Heart left ventricle (tissue), 16 donors: ENCODE data around the gene G6PC1. TPM values are rescaled to one million over a fixed set of nuclear protein-coding genes. Genes with fewer than 3 reads are reported as not detected.
"Not testable (repeated sequence)": the region's sequence is repeated elsewhere in the genome, so short reads cannot be mapped to it uniquely, and the experiment has no call there.

Experiments
- ATAC-seq, 4 donors: fragments of 200-7000 bp; cut with Tn5 transposase; one replicate each; pipeline ENCODE4 v1.9.1; 2020 to 2022; ENCODE audit warnings: moderate library complexity in 4 of 4, mild to moderate bottlenecking in 3 of 4, moderate number of reproducible peaks in 1 of 4
- DNase-seq, 5 donors: peaks; one replicate each; pipeline ENCODE4 v3.0.0-alpha.2; 2020
- H3K27ac ChIP-seq, 12 donors: fragments of 200-600 bp; sonication (generic) in 4 of 12; one replicate each; pipeline versions ENCODE4 v1.5.0 to v1.8.0; 2016 to 2022; ENCODE audit warnings: mild to moderate bottlenecking in 2 of 12
- H3K27me3 ChIP-seq, 9 donors: fragments of 200-600 bp; sonication (generic) in 2 of 9; one replicate each; pipeline versions ENCODE4 v1.5.1 to v1.8.0; 2016 to 2022; ENCODE audit warnings: mild to moderate bottlenecking in 3 of 9
- H3K36me3 ChIP-seq, 9 donors: fragments of 200-600 bp; sonication (generic) in 2 of 9; one replicate each; pipeline versions ENCODE4 v1.5.0 to v1.8.0; 2018 to 2022; ENCODE audit warnings: mild to moderate bottlenecking in 2 of 9
- H3K4me1 ChIP-seq, 12 donors: fragments of 200-600 bp; sonication (generic) in 4 of 12; one replicate each; pipeline versions ENCODE4 v1.5.0 to v1.8.0; 2016 to 2022; ENCODE audit warnings: mild to moderate bottlenecking in 3 of 12
- H3K4me3 ChIP-seq, 12 donors: fragments of 200-600 bp; sonication (generic) in 4 of 12; one replicate each; pipeline versions ENCODE4 v1.5.0 to v1.8.0; 2017 to 2022; ENCODE audit warnings: mild to moderate bottlenecking in 9 of 12, moderate library complexity in 4 of 12
- H3K9me3 ChIP-seq, 12 donors: fragments of 200-600 bp; sonication (generic) in 4 of 12; one replicate each; pipeline versions ENCODE4 v1.5.0 to v1.8.0; 2016 to 2022; ENCODE audit warnings: mild to moderate bottlenecking in 1 of 12
- CTCF ChIP-seq, 12 donors: fragments of 200-600 bp; sonication (generic) in 4 of 12; IDR thresholded peaks; one replicate each; pipeline versions ENCODE4 v1.5.0 to v1.8.0; 2018 to 2022; ENCODE audit warnings: antibody characterized with exemption in 12 of 12, mild to moderate bottlenecking in 5 of 12
- POLR2A ChIP-seq, 2 donors: fragments of 450-650 bp; IDR thresholded peaks; one replicate each; pipeline ENCODE4 v1.6.1; 2017; ENCODE audit warnings: antibody characterized with exemption in 2 of 2, mild to moderate bottlenecking in 2 of 2, moderate library complexity in 2 of 2
- WGBS, 4 donors: extraction: QIAGEN DNeasy Blood & Tissue Kit in 2 of 4; methylation state at CpG; one replicate each; pipeline versions ENCODE4 v1.1.5 to v1.1.7; 2013 to 2018; 5-methylcytosine and 5-hydroxymethylcytosine counted together
- intact Hi-C, 10 donors: fragments of 100-400 bp; cut with DNase I; formaldehyde crosslinking; loops; one replicate each; pipeline versions ENCODE4 v1.11.1 to v1.14.2; 2022
- polyA plus RNA-seq, 2 donors: library from polyadenylated mRNA; stranded (reverse); fragments of 200-250 nt; gene quantifications; one replicate each; pipeline ENCODE4 v1.2.3, GENCODE V29; 2013
- total RNA-seq, 9 donors: library from RNA; depleted of rRNA in 2 of 9; stranded (reverse); fragments of >200 nt in 2 of 9; fragmentation: NEBNext Ultra II Directional in 3 of 9; extraction: Animal tissue kit (Norgen Biotek cat#: 25700) in 3 of 9; gene quantifications; one replicate each; pipeline versions ENCODE4 v1.1.0 to v1.2.4, GENCODE V29; 2016 to 2023
- donor health status: ischemic (EF 13 %, LVEDD 7.1; RV severe dilation, severe dysfunction).
- donor health status: healthy with polysubstance abuse.
- donor health status: DM: no; HTN: yes; CAD: no.
- donor health status: DM: no; HTN: no; CAD: no.
- donor health status: ischemic (EF 25% LVEDD 6.9; RV normal size, moderate dysfunction).
- donor health status: ischemic (EF 25% LVEDD 5.7; RV mildly dilated, moderate dysfunction).
- donor health status: healthy.
- donor health status: DM: yes; HTN: yes; CAD: no.
- donor health status: ischemic (EF 35%, LVEDD 5.7; RV mildly dilated, moderate dysfunction).
- donor health status: nonischemic (EF 11% LVEDD 7.7; RV severe dilation, severe dysfunction).
- donor health status: DM: yes; HTN: yes; CAD: no.
- donor health status: PGD.
- donor health status: ischemic (EF 29% LVEDD 5.4; RV normal size, mild dysfunction).
- donor health status: nonischemic (EF 23%, LVEDD 6.1; RV moderate dilation, normal function).

Gene G6PC1
- total and polyA plus RNA-seq, 11 donors: not detected

GRCh38 chr17:42857389-42857788, 43.2 kb upstream of the G6PC1 start:
- H3K27ac ChIP-seq: peak overlapping the region in 1 of 12 donors; percentile 15
- 79 to 95% (median 91%) methylated on average over 1 of the region's 1 CpG for WGBS, 4 donors

GRCh38 chr17:42865638-42866094, 34.9 kb upstream of the G6PC1 start:
- peaks cover 0 to 16% (median 0%) of the 10 kb centered on the region in 12 donors for H3K4me1 ChIP-seq
- no peak for TF ChIP-seq CTCF (IDR thresholded peaks at IDR 0.05)
- TF ChIP-seq POLR2A (IDR thresholded peaks at IDR 0.05): no peak
- no peak for ATAC-seq
- WGBS, 4 donors: 79 to 85% (median 82%) methylated on average over 7 of the region's 7 CpGs
- no peak overlapping the region for H3K4me3 ChIP-seq
- no peak overlapping the region for H3K27ac ChIP-seq
- peaks cover 0 to 8% (median under 1%) of the 10 kb centered on the region in 12 donors for H3K9me3 ChIP-seq
- H3K27me3 ChIP-seq: no peaks in the 10 kb centered on the region
- H3K36me3 ChIP-seq: no peaks in the 10 kb centered on the region
- DNase-seq: peak in 1 of 5 donors; percentile 34
- intact Hi-C loops: no loop called here

More at GRCh38 chr17:42857389-42857788, 43.2 kb upstream of the G6PC1 start:
- TF ChIP-seq POLR2A (IDR thresholded peaks at IDR 0.05) (no peak), CTCF (IDR thresholded peaks at IDR 0.05) (no peak)
- Histone ChIP-seq H3K27me3 (peaks cover 0 to 4% (median 0%) of the 10 kb centered on the region in 9 donors), H3K9me3 (no peaks in the 10 kb centered on the region), H3K4me3 (no peak overlapping the region), H3K4me1 (peaks cover 0 to 14% (median 0%) of the 10 kb centered on the region in 12 donors), H3K36me3 (no peaks in the 10 kb centered on the region)
- ATAC-seq (no peak), DNase-seq (peak in 1 of 5 donors; percentile 4)
- intact Hi-C loops: no loop called here

GRCh38 chr17:42866216-42866615, 34.4 kb upstream of the G6PC1 start:
- H3K4me1 ChIP-seq: peaks cover 0 to 16% (median 0%) of the 10 kb centered on the region in 12 donors
- 78 to 85% (median 82%) methylated on average over 4 of the region's 4 CpGs for WGBS, 4 donors
- no peaks in the 10 kb centered on the region for H3K27me3 ChIP-seq
- no peak overlapping the region for H3K27ac ChIP-seq
- intact Hi-C loops: no loop called here
- DNase-seq (peak in 1 of 5 donors; percentile 20), ATAC-seq (no peak)
- peaks cover 0 to 13% (median 4%) of the 10 kb centered on the region in 12 donors for H3K9me3 ChIP-seq
- no peaks in the 10 kb centered on the region for H3K36me3 ChIP-seq
- no peak for TF ChIP-seq CTCF (IDR thresholded peaks at IDR 0.05)
- no peak for TF ChIP-seq POLR2A (IDR thresholded peaks at IDR 0.05)
- H3K4me3 ChIP-seq: no peak overlapping the region

DNA sequence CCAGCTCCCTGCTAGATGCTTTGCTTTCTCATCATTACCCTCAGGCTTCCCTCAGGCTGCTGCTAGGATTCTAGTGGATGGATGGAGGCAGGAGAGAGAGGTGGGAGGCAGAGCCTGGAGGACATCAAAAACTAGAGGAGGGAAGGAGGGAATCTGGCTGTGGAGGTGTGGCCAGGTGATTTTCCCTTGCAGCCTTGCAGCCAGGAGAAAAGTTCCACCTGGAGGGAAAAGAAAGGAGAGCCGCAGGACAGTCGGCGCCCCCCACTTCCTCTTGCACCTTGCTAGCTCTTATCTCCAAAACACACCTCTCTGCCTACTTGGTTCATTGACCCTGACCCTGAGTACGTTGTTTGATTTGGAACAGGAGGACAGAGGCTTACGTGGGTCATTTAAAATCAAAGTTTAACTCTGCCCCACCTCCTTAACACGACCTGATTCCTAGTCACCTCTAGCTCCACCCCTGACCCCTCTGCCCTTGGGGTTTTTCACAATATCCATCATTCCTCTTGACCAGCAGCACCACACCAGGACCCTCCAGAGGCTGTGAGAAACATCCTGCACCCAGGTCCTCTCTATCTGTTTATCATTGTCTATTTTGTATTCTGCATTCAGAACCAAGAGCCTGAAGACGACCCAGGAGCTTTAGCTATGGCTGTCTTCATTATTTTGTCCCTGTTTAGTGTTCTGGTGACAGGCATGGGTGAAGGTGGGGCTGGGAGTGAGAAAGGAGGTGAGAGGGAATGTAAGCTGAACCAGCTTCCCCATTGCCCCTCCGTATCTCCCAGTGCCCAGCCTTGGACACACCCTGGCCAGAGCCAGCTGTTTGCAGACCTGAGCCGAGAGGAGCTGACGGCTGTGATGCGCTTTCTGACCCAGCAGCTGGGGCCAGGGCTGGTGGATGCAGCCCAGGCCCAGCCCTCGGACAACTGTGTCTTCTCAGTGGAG, 33.7 kb upstream of the G6PC1 start:
- WGBS, 4 donors: 64 to 73% (median 69%) methylated on average over 8 to 12 of the region's 12 CpGs
- no peak for ATAC-seq
- no peak for TF ChIP-seq POLR2A (IDR thresholded peaks at IDR 0.05)
- no peak for TF ChIP-seq CTCF (IDR thresholded peaks at IDR 0.05)
- Histone ChIP-seq H3K27ac (no peak overlapping the region), H3K36me3 (no peaks in the 10 kb centered on the region), H3K9me3 (peaks cover 0 to 13% (median 4%) of the 10 kb centered on the region in 12 donors), H3K4me1 (peaks cover 0 to 16% (median 0%) of the 10 kb centered on the region in 12 donors), H3K27me3 (no peaks in the 10 kb centered on the region), H3K4me3 (no peak overlapping the region)
- intact Hi-C loops: no loop called here
- peak in 1 of 5 donors; percentile 34 for DNase-seq

DNA sequence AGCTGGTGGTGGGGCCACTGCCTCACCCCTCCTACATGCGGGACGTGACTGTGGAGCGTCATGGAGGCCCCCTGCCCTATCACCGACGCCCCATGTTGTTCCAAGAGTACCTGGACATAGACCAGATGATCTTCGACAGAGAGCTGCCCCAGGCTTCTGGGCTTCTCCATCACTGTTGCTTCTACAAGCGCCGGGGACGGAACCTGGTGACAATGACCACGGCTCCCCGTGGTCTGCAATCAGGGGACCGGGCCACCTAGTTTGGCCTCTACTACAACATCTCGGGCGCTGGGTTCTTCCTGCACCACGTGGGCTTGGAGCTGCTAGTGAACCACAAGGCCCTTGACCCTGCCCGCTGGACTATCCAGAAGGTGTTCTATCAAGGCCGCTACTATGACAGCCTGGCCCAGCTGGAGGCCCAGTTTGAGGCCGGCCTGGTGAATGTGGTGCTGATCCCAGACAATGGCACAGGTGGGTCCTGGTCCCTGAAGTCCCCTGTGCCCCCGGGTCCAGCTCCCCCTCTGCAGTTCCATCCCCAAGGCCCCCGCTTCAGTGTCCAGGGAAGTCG, 32.8 kb upstream of the G6PC1 start:
- intact Hi-C loops: not testable (repeated sequence)
- WGBS, 4 donors: 91 to 93% (median 92%) methylated on average over 12 to 21 of the region's 21 CpGs
- H3K9me3 ChIP-seq: peaks cover 0 to 13% (median 4%) of the 10 kb centered on the region in 12 donors

More for the DNA sequence above, 32.8 kb upstream of the G6PC1 start:
- H3K27ac ChIP-seq, H3K27me3 ChIP-seq, ATAC-seq, H3K4me3 ChIP-seq, H3K36me3 ChIP-seq: not testable (repeated sequence)
- peaks cover 0 to 16% (median 0%) of the 10 kb centered on the region in 12 donors for H3K4me1 ChIP-seq
- peak in 1 of 5 donors; percentile 14 for DNase-seq
